ENCODE measurements around the gene ZNF135.

ZNF135 gene

GRCh38 chr19:58089846-58090245 is 30.8 kb downstream of the ZNF135 start:
- DNase-seq (ENCODE audit: low read depth in 3 of 3, low spot score in 1 of 3), result no peak

- no peak for DNase-seq (ENCODE audit: low read depth in 3 of 3, low spot score in 1 of 3)
These were observed 32.3 kb downstream of the ZNF135 start for GRCh38 chr19:58091251-58091995.

GRCh38 chr19:58093071-58093470 is 34.0 kb downstream of the ZNF135 start:
- no peak for DNase-seq (ENCODE audit: low read depth in 3 of 3, low spot score in 1 of 3)

- DNase-seq (ENCODE audit: low read depth in 3 of 3, low spot score in 1 of 3), result no peak
These were observed 36.2 kb downstream of the ZNF135 start for GRCh38 chr19:58095328-58095727.

GRCh38 chr19:58096884-58097283 is 37.8 kb downstream of the ZNF135 start:
- no peak for DNase-seq (ENCODE audit: low read depth in 3 of 3, low spot score in 1 of 3)

- no peak for DNase-seq (ENCODE audit: low read depth in 3 of 3, low spot score in 1 of 3)
These were observed 38.3 kb downstream of the ZNF135 start for GRCh38 chr19:58097349-58097748.

GRCh38 chr19:58097781-58098681 is 38.9 kb downstream of the ZNF135 start, which contains the start of gene ZSCAN18:
TSS of gene ZSCAN18 (minus strand) at chr19:58098231. CDS start at chr19:58090267, 7,964 bp downstream.
- DNase-seq (ENCODE audit: low read depth in 3 of 3, low spot score in 1 of 3), result peak; percentile 86 to 93 (median 91)

- no peak for DNase-seq (ENCODE audit: low read depth in 3 of 3, low spot score in 1 of 3)
These were observed 39.6 kb downstream of the ZNF135 start for GRCh38 chr19:58098682-58098998.

- DNase-seq (ENCODE audit: low read depth in 3 of 3, low spot score in 1 of 3), result no peak
These were observed 48.9 kb downstream of the ZNF135 start for GRCh38 chr19:58107778-58108545.

- DNase-seq (ENCODE audit: low read depth in 3 of 3, low spot score in 1 of 3), result no peak
These were observed 49.4 kb downstream of the ZNF135 start for GRCh38 chr19:58108546-58108817.

- no peak for DNase-seq (ENCODE audit: low read depth in 3 of 3, low spot score in 1 of 3)
These were observed 58.9 kb downstream of the ZNF135 start for GRCh38 chr19:58117841-58118575.

- no peak for DNase-seq (ENCODE audit: low read depth in 3 of 3, low spot score in 1 of 3)
These were observed 60.1 kb downstream of the ZNF135 start for GRCh38 chr19:58118979-58119733.

Measured in stimulated activated CD4-positive, alpha-beta T cell treated with anti-CD3 and anti-CD28 coated beads, TNF-alpha, amount 100 ng/mL, for 1 hour (primary cell).